SU-DHL-6 (cell line): ENCODE results near the gene FANCI.

ENCODE experiments used
- H2AFZ ChIP-seq: fragments of 200-600 bp; sonication (generic); 2 replicates; pipeline ENCODE4 v1.6.1; 2014; ENCODE audit warnings: low read depth, mild to moderate bottlenecking, moderate library complexity, mixed read lengths, antibody characterized with exemption, low read length; ENCODE audit not compliant: severe bottlenecking
- H3F3A ChIP-seq: fragments of 200-600 bp; shearing (Covaris generic); 2 replicates; pipeline ENCODE4 v1.6.0; 2016; ENCODE audit warnings: antibody characterized with exemption, mild to moderate bottlenecking; ENCODE audit not compliant: insufficient read depth
- H3K27ac ChIP-seq: fragments of 200-600 bp; sonication (generic); 2 replicates; pipeline ENCODE4 v1.5.1; 2016; ENCODE audit warnings: low read depth, mild to moderate bottlenecking, low read length, moderate library complexity, mixed read lengths
- H3K27me3 ChIP-seq: fragments of 200-600 bp; sonication (generic), shearing (Covaris generic); 2 replicates; pipeline ENCODE4 v1.6.0; 2014; ENCODE audit warnings: mild to moderate bottlenecking, low read length
- H3K36me3 ChIP-seq: fragments of 200-600 bp; sonication (generic); 2 replicates; pipeline ENCODE4 v1.6.1; 2014; ENCODE audit warnings: mild to moderate bottlenecking, low read length, mixed read lengths
- H3K4me2 ChIP-seq: fragments of 300-600, 200-600 bp; shearing (Covaris generic), sonication (generic); 2 replicates; pipeline ENCODE4 v1.6.0; 2014; ENCODE audit warnings: low read length, low read depth, mild to moderate bottlenecking; ENCODE audit not compliant: poor library complexity, severe bottlenecking
- H3K4me3 ChIP-seq: fragments of 200-600 bp; sonication (generic); 2 replicates; pipeline ENCODE4 v1.5.1; 2014; ENCODE audit warnings: antibody characterized with exemption, low read length, mild to moderate bottlenecking, mixed read lengths; ENCODE audit not compliant: insufficient read depth, poor library complexity, severe bottlenecking
- H3K79me2 ChIP-seq: fragments of 200-600 bp; sonication (generic); 2 replicates; pipeline ENCODE4 v1.6.1; 2014; ENCODE audit warnings: mild to moderate bottlenecking, low read length, moderate library complexity; ENCODE audit not compliant: insufficient read depth
- H3K9ac ChIP-seq: fragments of 200-600 bp; sonication (generic); 2 replicates; pipeline ENCODE4 v1.7.0; 2014; ENCODE audit warnings: mild to moderate bottlenecking, low read length
- H3K9me2 ChIP-seq: fragments of 200-600 bp; sonication (generic); replicated peaks from 2 replicates; pipeline ENCODE4 v1.6.1; 2014; ENCODE audit warnings: low read length; ENCODE audit not compliant: insufficient read depth
- H3K9me3 ChIP-seq: fragments of 200-600 bp; sonication (generic); 2 replicates; pipeline ENCODE4 v1.6.1; 2014; ENCODE audit warnings: low read length, mixed read lengths; ENCODE audit not compliant: insufficient read depth
- H4K20me1 ChIP-seq: fragments of 200-600 bp; sonication (generic); 2 replicates; pipeline ENCODE4 v1.6.1; 2014; ENCODE audit warnings: low read depth, mild to moderate bottlenecking, antibody characterized with exemption, low read length, moderate library complexity, mixed read lengths
- EZH2phosphoT487 ChIP-seq: fragments of 200-600 bp; sonication (generic), shearing (Covaris generic); conservative IDR thresholded peaks from 2 replicates; pipeline ENCODE4 v1.6.1; 2018; ENCODE audit warnings: mild to moderate bottlenecking, antibody characterized with exemption, low read length, moderate library complexity, mixed read lengths
- TF ChIP-seq, protein P1 (sequence below): fragments of 200-600 bp; sonication (generic); IDR thresholded peaks from one replicate; pipeline ENCODE4 v1.5.1; 2017; ENCODE audit warnings: antibody characterized with exemption, mild to moderate bottlenecking, low read length, moderate library complexity; ENCODE audit not compliant: insufficient read depth, poor library complexity, severe bottlenecking

The FANCI gene

DNA sequence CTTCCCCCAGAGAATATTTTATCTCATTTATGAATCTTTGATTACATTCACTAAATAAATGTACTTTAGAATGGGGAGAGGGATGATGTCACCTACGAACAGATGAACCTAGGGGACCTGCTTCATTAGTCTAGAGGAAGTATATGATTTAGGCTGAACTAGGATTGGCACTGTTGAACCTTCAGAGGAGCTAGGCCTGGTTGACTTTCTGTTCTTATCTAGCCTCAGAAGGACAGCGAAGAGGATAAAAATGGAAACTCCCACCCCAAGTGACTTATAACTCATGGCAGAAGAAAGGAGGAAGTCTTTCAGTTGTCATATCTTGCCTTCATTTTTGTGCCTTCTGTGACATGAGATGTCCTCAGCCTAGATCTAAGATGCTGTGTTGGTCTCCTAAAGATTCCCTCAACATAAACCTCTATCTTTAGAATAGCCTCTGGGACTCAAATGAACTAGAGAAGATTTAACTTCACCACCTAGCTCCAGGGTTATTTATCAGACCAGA is 48.2 kb downstream of the FANCI start:
- Histone ChIP-seq H3K9me2 (no peaks in the 10 kb centered on the region), H3K27ac (no peak overlapping the region), H3K9me3 (no peaks in the 10 kb centered on the region), H3K9ac (no peak overlapping the region), H3K4me2 (no peak overlapping the region), H3K4me3 (no peak overlapping the region), H3K79me2 (no peaks in the 10 kb centered on the region), H3K27me3 (no peaks in the 10 kb centered on the region), H3F3A (no peaks in the 10 kb centered on the region), H2AFZ (no peak overlapping the region), H4K20me1 (no peaks in the 10 kb centered on the region), H3K36me3 (peaks cover 69% of the 10 kb centered on the region)
- TF ChIP-seq EZH2phosphoT487: no peak

DNA sequence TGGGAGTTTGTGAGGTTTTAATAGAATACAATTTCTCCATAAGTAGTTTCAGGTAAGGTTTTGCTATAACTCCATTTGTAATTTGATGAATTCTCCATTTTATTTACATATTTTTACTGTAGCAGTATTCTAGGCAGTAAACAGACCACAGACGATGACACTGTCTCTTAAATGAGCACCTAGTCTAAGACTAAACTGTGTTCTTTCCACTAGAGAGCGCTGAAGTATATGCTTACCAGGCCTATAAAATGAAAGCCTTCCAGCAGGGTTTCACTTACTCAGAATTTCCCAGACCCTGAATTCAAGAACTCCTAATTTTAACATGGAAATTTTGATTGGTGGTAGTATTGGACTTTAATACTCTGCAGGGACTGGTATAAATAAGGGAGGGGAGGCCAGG is 49.2 kb downstream of the FANCI start:
- peaks cover 66% of the 10 kb centered on the region for H3K36me3 ChIP-seq

GRCh38 chr15:89299896-89300295 is 56.1 kb downstream of the FANCI start:
- Histone ChIP-seq H4K20me1 (no peaks in the 10 kb centered on the region), H3K4me2 (no peak overlapping the region), H3K9ac (no peak overlapping the region), H3K27ac (no peak overlapping the region), H3K9me3 (no peaks in the 10 kb centered on the region), H3F3A (no peaks in the 10 kb centered on the region), H3K79me2 (no peaks in the 10 kb centered on the region), H2AFZ (no peak overlapping the region), H3K36me3 (peaks cover 45% of the 10 kb centered on the region), H3K4me3 (no peak overlapping the region), H3K27me3 (no peaks in the 10 kb centered on the region), H3K9me2 (no peaks in the 10 kb centered on the region)
- no peak for TF ChIP-seq EZH2phosphoT487
- TF ChIP-seq, protein P1, sequence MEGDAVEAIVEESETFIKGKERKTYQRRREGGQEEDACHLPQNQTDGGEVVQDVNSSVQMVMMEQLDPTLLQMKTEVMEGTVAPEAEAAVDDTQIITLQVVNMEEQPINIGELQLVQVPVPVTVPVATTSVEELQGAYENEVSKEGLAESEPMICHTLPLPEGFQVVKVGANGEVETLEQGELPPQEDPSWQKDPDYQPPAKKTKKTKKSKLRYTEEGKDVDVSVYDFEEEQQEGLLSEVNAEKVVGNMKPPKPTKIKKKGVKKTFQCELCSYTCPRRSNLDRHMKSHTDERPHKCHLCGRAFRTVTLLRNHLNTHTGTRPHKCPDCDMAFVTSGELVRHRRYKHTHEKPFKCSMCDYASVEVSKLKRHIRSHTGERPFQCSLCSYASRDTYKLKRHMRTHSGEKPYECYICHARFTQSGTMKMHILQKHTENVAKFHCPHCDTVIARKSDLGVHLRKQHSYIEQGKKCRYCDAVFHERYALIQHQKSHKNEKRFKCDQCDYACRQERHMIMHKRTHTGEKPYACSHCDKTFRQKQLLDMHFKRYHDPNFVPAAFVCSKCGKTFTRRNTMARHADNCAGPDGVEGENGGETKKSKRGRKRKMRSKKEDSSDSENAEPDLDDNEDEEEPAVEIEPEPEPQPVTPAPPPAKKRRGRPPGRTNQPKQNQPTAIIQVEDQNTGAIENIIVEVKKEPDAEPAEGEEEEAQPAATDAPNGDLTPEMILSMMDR: no peak

More for the DNA sequence above, 49.2 kb downstream of the FANCI start:
- Histone ChIP-seq H4K20me1 (no peaks in the 10 kb centered on the region), H2AFZ (no peak overlapping the region), H3K4me3 (no peak overlapping the region), H3F3A (no peaks in the 10 kb centered on the region), H3K9ac (no peak overlapping the region), H3K9me3 (no peaks in the 10 kb centered on the region), H3K79me2 (no peaks in the 10 kb centered on the region), H3K27ac (no peak overlapping the region), H3K9me2 (no peaks in the 10 kb centered on the region), H3K4me2 (no peak overlapping the region), H3K27me3 (no peaks in the 10 kb centered on the region)
- TF ChIP-seq, protein P1: no peak
- no peak for TF ChIP-seq EZH2phosphoT487

- peaks cover 54% of the 10 kb centered on the region for H3K36me3 ChIP-seq
These were observed 57.7 kb downstream of the FANCI start for GRCh38 chr15:89301304-89302089.

More at GRCh38 chr15:89301304-89302089, 57.7 kb downstream of the FANCI start:
- H3F3A ChIP-seq: no peaks in the 10 kb centered on the region
- TF ChIP-seq, protein P1: no peak
- TF ChIP-seq EZH2phosphoT487: no peak
- H3K4me3 ChIP-seq: no peak overlapping the region
- no peak overlapping the region for H3K27ac ChIP-seq
- H2AFZ ChIP-seq: no peak overlapping the region
- no peaks in the 10 kb centered on the region for H3K9me3 ChIP-seq
- no peaks in the 10 kb centered on the region for H4K20me1 ChIP-seq
- no peak overlapping the region for H3K4me2 ChIP-seq
- no peaks in the 10 kb centered on the region for H3K9me2 ChIP-seq
- no peak overlapping the region for H3K9ac ChIP-seq
- H3K27me3 ChIP-seq: no peaks in the 10 kb centered on the region
- H3K79me2 ChIP-seq: no peaks in the 10 kb centered on the region
